ENCODE data around the gene PLCD4. TPM values are rescaled to one million over a fixed set of nuclear protein-coding genes. Genes with fewer than 3 reads are reported as not detected.

PLCD4 gene
- total and polyA plus RNA-seq, 4 donors = 0.05 to 0.51 (median 0.12) TPM

DNA sequence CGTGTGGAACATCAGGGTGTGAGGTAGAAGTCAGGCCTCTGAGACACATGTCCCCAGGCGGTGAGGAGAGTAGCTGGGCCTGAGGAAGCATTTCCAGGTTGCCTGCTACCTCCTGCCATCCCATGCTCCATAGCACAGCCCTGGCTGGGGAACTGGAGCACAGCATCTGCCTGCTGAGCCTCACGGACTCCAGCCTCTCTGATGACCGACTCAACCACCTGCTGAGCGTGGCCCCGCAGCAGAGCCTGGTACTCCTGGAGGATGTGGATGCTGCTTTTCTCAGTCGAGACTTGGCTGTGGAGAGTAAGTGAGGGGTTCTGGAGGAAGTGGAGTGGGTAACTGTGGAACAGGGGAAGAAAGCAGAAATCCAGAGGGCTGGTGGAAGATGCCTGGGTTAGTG, 54.7 kb downstream of the PLCD4 start:
- Histone ChIP-seq H3K36me3 (ENCODE audit: control insufficient read depth in 4 of 4, insufficient read depth in 3 of 4, low read depth in 1 of 4, low read length in 3 of 4) (peaks cover 19 to 54% (median 37%) of the 10 kb centered on the region in 4 donors), H3K27me3 (ENCODE audit: control insufficient read depth in 4 of 4, insufficient read depth in 4 of 4, low read length in 3 of 4) (no peaks in the 10 kb centered on the region), H3K27ac (ENCODE audit: low read depth in 1 of 2, low read length in 2 of 2) (no peak overlapping the region), H3K9ac (ENCODE audit: low read depth in 1 of 2, low read length in 2 of 2) (no peak overlapping the region), H3K4me3 (ENCODE audit: low read depth in 1 of 3, low read length in 3 of 3) (no peak overlapping the region), H3K9me3 (ENCODE audit: control insufficient read depth in 4 of 4, low read length in 3 of 4) (no peaks in the 10 kb centered on the region), H3K4me1 (ENCODE audit: control insufficient read depth in 4 of 4, insufficient read depth in 4 of 4, low read length in 3 of 4) (peaks cover 9 to 22% (median 14%) of the 10 kb centered on the region in 4 donors)
- TF ChIP-seq HNF4A (conservative IDR thresholded peaks at IDR 0.05) (no peak), JUND (IDR thresholded peaks at IDR 0.05) (no peak)
- DNase-seq (ENCODE audit: low spot score) = no peak
- WGBS = 93% methylated on average over 7 of the region's 7 CpGs

DNA sequence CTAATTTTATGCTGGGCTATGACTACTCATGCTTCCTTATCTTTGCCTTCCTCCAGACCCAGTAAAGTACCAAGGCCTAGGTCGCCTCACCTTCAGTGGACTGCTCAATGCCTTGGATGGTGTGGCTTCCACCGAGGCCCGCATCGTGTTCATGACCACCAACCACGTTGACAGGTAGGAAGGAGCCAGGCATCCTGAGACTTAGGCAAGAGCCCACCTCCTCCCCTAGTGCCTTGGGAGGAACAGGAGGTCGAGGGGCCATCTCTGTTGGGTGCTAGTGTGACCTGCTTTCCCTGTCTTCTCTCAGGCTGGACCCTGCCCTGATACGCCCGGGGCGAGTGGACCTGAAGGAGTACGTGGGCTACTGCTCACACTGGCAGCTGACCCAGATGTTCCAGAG, 55.1 kb downstream of the PLCD4 start:
- no peak overlapping the region for H3K27ac ChIP-seq (ENCODE audit: low read depth in 1 of 2, low read length in 2 of 2)
- peaks cover 23 to 56% (median 40%) of the 10 kb centered on the region in 4 donors for H3K36me3 ChIP-seq (ENCODE audit: control insufficient read depth in 4 of 4, insufficient read depth in 3 of 4, low read depth in 1 of 4, low read length in 3 of 4)
- DNase-seq (ENCODE audit: low spot score) = no peak
- WGBS = 94% methylated on average over 10 of the region's 10 CpGs
- no peaks in the 10 kb centered on the region for H3K27me3 ChIP-seq (ENCODE audit: control insufficient read depth in 4 of 4, insufficient read depth in 4 of 4, low read length in 3 of 4)
- no peaks in the 10 kb centered on the region for H3K9me3 ChIP-seq (ENCODE audit: control insufficient read depth in 4 of 4, low read length in 3 of 4)
- TF ChIP-seq NR2F2 (IDR thresholded peaks at IDR 0.05) (no peak), SP1 (IDR thresholded peaks at IDR 0.05) (no peak)
- TF ChIP-seq, protein P1, sequence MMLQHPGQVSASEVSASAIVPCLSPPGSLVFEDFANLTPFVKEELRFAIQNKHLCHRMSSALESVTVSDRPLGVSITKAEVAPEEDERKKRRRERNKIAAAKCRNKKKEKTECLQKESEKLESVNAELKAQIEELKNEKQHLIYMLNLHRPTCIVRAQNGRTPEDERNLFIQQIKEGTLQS (IDR thresholded peaks at IDR 0.05) = no peak
- H3K4me1 ChIP-seq (ENCODE audit: control insufficient read depth in 4 of 4, insufficient read depth in 4 of 4, low read length in 3 of 4) = peaks cover 9 to 22% (median 14%) of the 10 kb centered on the region in 4 donors
- H3K4me3 ChIP-seq (ENCODE audit: low read depth in 1 of 3, low read length in 3 of 3) = no peak overlapping the region
- H3K9ac ChIP-seq (ENCODE audit: low read depth in 1 of 2, low read length in 2 of 2) = no peak overlapping the region

DNA sequence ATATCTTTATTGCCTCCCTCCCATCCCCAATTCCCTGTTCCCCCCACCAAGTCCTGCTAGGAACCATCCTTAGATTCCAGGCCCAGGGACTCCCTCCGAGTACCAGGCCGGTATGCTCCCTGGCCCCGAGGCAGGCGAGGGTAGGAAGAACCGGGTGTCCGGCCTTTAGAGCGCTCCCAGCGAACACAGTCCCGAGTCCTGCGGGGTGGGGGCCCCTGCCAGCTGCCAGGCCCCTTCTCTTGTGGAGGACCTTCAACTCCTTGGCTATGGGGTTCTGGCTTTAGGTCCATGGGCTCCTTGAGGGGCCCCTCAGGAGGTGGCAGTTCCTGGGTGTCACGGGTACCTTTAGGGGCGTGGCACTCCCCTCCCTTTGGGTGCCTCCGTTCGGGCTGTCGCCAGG, 56.2 kb downstream of the PLCD4 start:
- no peak overlapping the region for H3K27ac ChIP-seq (ENCODE audit: low read depth in 1 of 2, low read length in 2 of 2)

DNA sequence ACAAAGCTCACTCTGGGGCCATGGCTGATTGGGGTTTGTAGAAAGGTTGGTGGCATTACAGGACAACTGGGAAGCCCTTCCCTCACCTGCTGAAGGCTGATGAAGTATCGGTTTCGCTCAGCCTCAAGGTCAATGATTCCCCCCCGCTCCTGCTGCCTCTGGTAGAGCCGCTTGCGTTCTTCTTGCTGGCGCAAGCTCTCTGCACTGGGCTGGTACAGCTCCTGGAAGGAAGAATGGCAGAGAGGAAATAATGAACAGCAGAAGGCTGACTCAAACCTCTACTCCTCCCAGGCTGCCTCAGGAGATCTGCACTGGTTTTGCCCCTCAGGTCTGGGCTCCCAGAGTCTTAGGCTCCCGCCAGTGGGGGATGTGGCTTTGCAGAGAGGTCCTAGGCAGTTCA, 57.0 kb downstream of the PLCD4 start:
- no peaks in the 10 kb centered on the region for H3K9me3 ChIP-seq (ENCODE audit: control insufficient read depth in 4 of 4, low read length in 3 of 4)
- TF ChIP-seq, protein P2, sequence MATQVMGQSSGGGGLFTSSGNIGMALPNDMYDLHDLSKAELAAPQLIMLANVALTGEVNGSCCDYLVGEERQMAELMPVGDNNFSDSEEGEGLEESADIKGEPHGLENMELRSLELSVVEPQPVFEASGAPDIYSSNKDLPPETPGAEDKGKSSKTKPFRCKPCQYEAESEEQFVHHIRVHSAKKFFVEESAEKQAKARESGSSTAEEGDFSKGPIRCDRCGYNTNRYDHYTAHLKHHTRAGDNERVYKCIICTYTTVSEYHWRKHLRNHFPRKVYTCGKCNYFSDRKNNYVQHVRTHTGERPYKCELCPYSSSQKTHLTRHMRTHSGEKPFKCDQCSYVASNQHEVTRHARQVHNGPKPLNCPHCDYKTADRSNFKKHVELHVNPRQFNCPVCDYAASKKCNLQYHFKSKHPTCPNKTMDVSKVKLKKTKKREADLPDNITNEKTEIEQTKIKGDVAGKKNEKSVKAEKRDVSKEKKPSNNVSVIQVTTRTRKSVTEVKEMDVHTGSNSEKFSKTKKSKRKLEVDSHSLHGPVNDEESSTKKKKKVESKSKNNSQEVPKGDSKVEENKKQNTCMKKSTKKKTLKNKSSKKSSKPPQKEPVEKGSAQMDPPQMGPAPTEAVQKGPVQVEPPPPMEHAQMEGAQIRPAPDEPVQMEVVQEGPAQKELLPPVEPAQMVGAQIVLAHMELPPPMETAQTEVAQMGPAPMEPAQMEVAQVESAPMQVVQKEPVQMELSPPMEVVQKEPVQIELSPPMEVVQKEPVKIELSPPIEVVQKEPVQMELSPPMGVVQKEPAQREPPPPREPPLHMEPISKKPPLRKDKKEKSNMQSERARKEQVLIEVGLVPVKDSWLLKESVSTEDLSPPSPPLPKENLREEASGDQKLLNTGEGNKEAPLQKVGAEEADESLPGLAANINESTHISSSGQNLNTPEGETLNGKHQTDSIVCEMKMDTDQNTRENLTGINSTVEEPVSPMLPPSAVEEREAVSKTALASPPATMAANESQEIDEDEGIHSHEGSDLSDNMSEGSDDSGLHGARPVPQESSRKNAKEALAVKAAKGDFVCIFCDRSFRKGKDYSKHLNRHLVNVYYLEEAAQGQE (IDR thresholded peaks at IDR 0.05) = no peak
- TF ChIP-seq HNF4A (conservative IDR thresholded peaks at IDR 0.05) (no peak), EGR1 (IDR thresholded peaks at IDR 0.05; ENCODE audit: low read depth in 2 of 2) (no peak), NR2F2 (IDR thresholded peaks at IDR 0.05) (no peak), SP1 (IDR thresholded peaks at IDR 0.05) (no peak), RXRA (IDR thresholded peaks at IDR 0.05) (no peak)
- TF ChIP-seq, protein P1 (IDR thresholded peaks at IDR 0.05) = no peak
- TF ChIP-seq, protein P3, sequence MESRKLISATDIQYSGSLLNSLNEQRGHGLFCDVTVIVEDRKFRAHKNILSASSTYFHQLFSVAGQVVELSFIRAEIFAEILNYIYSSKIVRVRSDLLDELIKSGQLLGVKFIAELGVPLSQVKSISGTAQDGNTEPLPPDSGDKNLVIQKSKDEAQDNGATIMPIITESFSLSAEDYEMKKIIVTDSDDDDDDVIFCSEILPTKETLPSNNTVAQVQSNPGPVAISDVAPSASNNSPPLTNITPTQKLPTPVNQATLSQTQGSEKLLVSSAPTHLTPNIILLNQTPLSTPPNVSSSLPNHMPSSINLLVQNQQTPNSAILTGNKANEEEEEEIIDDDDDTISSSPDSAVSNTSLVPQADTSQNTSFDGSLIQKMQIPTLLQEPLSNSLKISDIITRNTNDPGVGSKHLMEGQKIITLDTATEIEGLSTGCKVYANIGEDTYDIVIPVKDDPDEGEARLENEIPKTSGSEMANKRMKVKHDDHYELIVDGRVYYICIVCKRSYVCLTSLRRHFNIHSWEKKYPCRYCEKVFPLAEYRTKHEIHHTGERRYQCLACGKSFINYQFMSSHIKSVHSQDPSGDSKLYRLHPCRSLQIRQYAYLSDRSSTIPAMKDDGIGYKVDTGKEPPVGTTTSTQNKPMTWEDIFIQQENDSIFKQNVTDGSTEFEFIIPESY (IDR thresholded peaks at IDR 0.05) = no peak

More for the DNA sequence above, 56.2 kb downstream of the PLCD4 start:
- Histone ChIP-seq H3K9ac (ENCODE audit: low read depth in 1 of 2, low read length in 2 of 2) (no peak overlapping the region), H3K4me3 (ENCODE audit: low read depth in 1 of 3, low read length in 3 of 3) (no peak overlapping the region), H3K4me1 (ENCODE audit: control insufficient read depth in 4 of 4, insufficient read depth in 4 of 4, low read length in 3 of 4) (peaks cover 5 to 12% (median 8%) of the 10 kb centered on the region in 4 donors), H3K27me3 (ENCODE audit: control insufficient read depth in 4 of 4, insufficient read depth in 4 of 4, low read length in 3 of 4) (no peaks in the 10 kb centered on the region), H3K36me3 (ENCODE audit: control insufficient read depth in 4 of 4, insufficient read depth in 3 of 4, low read depth in 1 of 4, low read length in 3 of 4) (peaks cover 26 to 60% (median 46%) of the 10 kb centered on the region in 4 donors), H3K9me3 (ENCODE audit: control insufficient read depth in 4 of 4, low read length in 3 of 4) (no peaks in the 10 kb centered on the region)
- TF ChIP-seq TAF1 (conservative IDR thresholded peaks at IDR 0.05) (no peak), RAD21 (IDR thresholded peaks at IDR 0.05) (no peak), SP1 (IDR thresholded peaks at IDR 0.05) (no peak), FOXA2 (IDR thresholded peaks at IDR 0.05) (no peak), RXRA (IDR thresholded peaks at IDR 0.05) (no peak), FOXA1 (IDR thresholded peaks at IDR 0.05) (no peak), HNF4A (conservative IDR thresholded peaks at IDR 0.05) (no peak), EGR1 (IDR thresholded peaks at IDR 0.05; ENCODE audit: low read depth in 2 of 2) (no peak), GABPA (IDR thresholded peaks at IDR 0.05 in 1 of 2, conservative IDR thresholded peaks at IDR 0.05 in 1 of 2) (no peak)
- TF ChIP-seq, protein P1 (IDR thresholded peaks at IDR 0.05) = no peak
- TF ChIP-seq, protein P3 (IDR thresholded peaks at IDR 0.05) = no peak
- DNase-seq (ENCODE audit: low spot score) = no peak
- WGBS = 93% methylated on average over 15 of the region's 15 CpGs

More for the DNA sequence above, 57.0 kb downstream of the PLCD4 start:
- DNase-seq (ENCODE audit: low spot score) = no peak
- no peak overlapping the region for H3K4me3 ChIP-seq (ENCODE audit: low read depth in 1 of 3, low read length in 3 of 3)
- no peak overlapping the region for H3K9ac ChIP-seq (ENCODE audit: low read depth in 1 of 2, low read length in 2 of 2)
- H3K4me1 ChIP-seq (ENCODE audit: control insufficient read depth in 4 of 4, insufficient read depth in 4 of 4, low read length in 3 of 4) = peaks cover 5 to 9% (median 7%) of the 10 kb centered on the region in 4 donors
- no peak overlapping the region for H3K27ac ChIP-seq (ENCODE audit: low read depth in 1 of 2, low read length in 2 of 2)
- no peaks in the 10 kb centered on the region for H3K27me3 ChIP-seq (ENCODE audit: control insufficient read depth in 4 of 4, insufficient read depth in 4 of 4, low read length in 3 of 4)
- peaks cover 26 to 60% (median 46%) of the 10 kb centered on the region in 4 donors for H3K36me3 ChIP-seq (ENCODE audit: control insufficient read depth in 4 of 4, insufficient read depth in 3 of 4, low read depth in 1 of 4, low read length in 3 of 4)
- WGBS = 98% methylated on average over 7 of the region's 7 CpGs

Measured in liver (tissue), 9 donors.